AG09319 (cell line): ENCODE results near the gene SH3D19.
"Not testable (repeated sequence)": the region's sequence is repeated elsewhere in the genome, so short reads cannot be mapped to it uniquely, and the experiment has no call there.

ENCODE experiments used
- DNase-seq: peaks from one replicate; pipeline ENCODE4 v3.0.0-alpha.2; 2010; ENCODE audit warnings: low read depth; ENCODE audit errors: extremely low read depth
- CTCF ChIP-seq: IDR thresholded peaks from 2 replicates; pipeline ENCODE4 v1.5.1; 2011; ENCODE audit warnings: low read depth, mild to moderate bottlenecking, inconsistent platforms, low read length, moderate library complexity

SH3D19 gene

GRCh38 chr4:151093203-151093602 lies 232.2 kb downstream of the SH3D19 start:
- no peak for DNase-seq
- TF ChIP-seq CTCF, result no peak

DNA sequence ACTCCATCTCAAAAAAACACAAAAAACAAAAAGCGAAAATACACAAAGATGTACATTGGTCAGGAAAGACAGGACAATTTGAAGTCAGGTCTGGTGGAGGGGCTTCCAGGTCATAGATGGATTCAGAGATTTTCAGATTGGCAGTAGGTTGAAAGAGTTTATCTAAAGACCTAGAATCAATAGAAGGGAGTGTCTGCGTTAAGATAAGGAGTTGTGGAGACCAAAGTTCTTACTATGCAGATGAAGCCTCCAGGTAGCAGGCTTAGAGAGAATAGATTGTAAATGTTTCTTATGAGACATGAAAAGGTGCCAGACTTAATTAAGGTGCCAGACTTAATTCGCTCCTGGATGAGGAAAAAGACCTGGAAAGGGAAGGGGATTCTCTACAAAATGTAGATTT lies 232.9 kb downstream of the SH3D19 start:
- no peak for TF ChIP-seq CTCF
- DNase-seq, result no peak

DNA sequence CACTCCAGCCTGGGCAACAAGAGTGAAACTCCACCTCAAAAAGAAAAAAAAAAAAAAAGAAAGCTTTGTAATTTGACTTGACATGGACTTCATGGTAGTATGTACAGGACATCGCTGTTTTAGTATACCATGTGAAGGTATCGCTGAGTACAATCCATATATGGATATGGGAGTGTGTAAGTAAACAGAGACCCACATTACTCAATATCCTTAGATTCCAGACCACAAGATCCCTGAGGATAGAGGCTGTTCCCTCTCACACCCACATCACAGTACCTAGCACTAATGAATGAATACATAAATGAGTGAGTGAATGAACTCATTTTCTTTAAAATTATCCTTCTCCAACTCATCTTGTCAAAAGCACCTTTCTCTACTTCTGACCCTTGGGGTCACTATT lies 234.4 kb downstream of the SH3D19 start:
- no peak for TF ChIP-seq CTCF
- no peak for DNase-seq

GRCh38 chr4:151087467-151087866 lies 237.9 kb downstream of the SH3D19 start:
- TF ChIP-seq CTCF, result no peak
- DNase-seq, result no peak

- DNase-seq, result not testable (repeated sequence)
These were observed 247.4 kb downstream of the SH3D19 start for GRCh38 chr4:151077978-151078377.

DNA sequence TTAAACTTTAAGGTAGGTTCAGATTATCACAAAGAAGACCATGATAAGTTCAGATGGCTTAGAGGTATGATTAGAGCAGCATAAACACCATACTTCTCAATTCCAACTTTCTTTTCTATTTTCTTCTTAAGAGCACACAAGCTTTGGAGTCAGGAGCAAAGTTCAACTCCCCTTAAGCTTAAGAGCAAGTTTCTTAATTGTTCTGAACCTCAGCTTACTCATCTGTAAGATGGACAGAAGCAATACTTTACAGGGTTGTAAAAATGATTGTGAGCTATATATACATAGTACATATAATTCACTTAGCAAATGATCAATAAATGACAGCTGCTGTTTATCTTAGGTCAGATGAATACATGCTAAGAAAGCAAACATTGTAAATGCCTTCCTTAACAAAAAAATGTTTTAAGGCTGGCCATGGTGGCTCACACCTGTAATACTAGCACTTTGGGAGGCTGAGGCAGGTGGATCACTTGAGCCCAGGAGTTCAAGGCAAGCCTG lies 250.9 kb downstream of the SH3D19 start:
- no peak for DNase-seq
- no peak for TF ChIP-seq CTCF
